ENCODE data around the gene RAB26. TPM values are rescaled to one million over a fixed set of nuclear protein-coding genes. Genes with fewer than 3 reads are reported as not detected.

Gene RAB26
- total and polyA plus RNA-seq, 2 experiments from 2014 or later: 0.71 TPM; not detected in 1

- 96 to 98% methylated on average over 27 to 43 of the region's 43 CpGs for WGBS, 2 experiments (ENCODE audit: low coverage in 1 of 2, low lambda C conversion rate in 2 of 2, missing lambda C conversion rate in 2 of 2)
- TF ChIP-seq EZH2 (IDR thresholded peaks at IDR 0.05; ENCODE audit: insufficient read depth, poor library complexity, severe bottlenecking) (no peak), EZH2phosphoT487 (IDR thresholded peaks at IDR 0.05; ENCODE audit: insufficient read depth, low read depth) (no peak)
- no peaks in the 10 kb centered on the region for H4K20me1 ChIP-seq (ENCODE audit: insufficient read depth)
Measured at GRCh38 chr16:2180461-2180860, 32.0 kb downstream of the RAB26 start.

GRCh38 chr16:2180962-2181923 is 32.8 kb downstream of the RAB26 start:
- in situ Hi-C loops (cut with MboI): no loop called here
- no peaks in the 10 kb centered on the region for H3K4me1 ChIP-seq (ENCODE audit: insufficient read depth)
- no peaks in the 10 kb centered on the region for H3F3A ChIP-seq (ENCODE audit: insufficient read depth)
- no peak for TF ChIP-seq EZH2 (IDR thresholded peaks at IDR 0.05; ENCODE audit: insufficient read depth, poor library complexity, severe bottlenecking)
- no peak for TF ChIP-seq EZH2phosphoT487 (IDR thresholded peaks at IDR 0.05; ENCODE audit: insufficient read depth, low read depth)
- H3K4me3 ChIP-seq: no peak overlapping the region
- DNase-seq: no peak
- no peaks in the 10 kb centered on the region for H3K9me3 ChIP-seq (ENCODE audit: low read depth)
- H3K9me2 ChIP-seq (ENCODE audit: insufficient read depth): no peaks in the 10 kb centered on the region
- no peak overlapping the region for H3K9ac ChIP-seq
- H4K20me1 ChIP-seq (ENCODE audit: insufficient read depth): no peaks in the 10 kb centered on the region
- no peaks in the 10 kb centered on the region for H3K79me2 ChIP-seq (ENCODE audit: insufficient read depth)
- no peaks in the 10 kb centered on the region for H3K27me3 ChIP-seq (replicated peaks; ENCODE audit: insufficient read depth)
- no peak overlapping the region for H2AFZ ChIP-seq
- no peak overlapping the region for H3K27ac ChIP-seq
- no peak overlapping the region for H3K4me2 ChIP-seq (ENCODE audit: unreplicated experiment)
- H3K36me3 ChIP-seq (ENCODE audit: low read depth): no peaks in the 10 kb centered on the region; the same call in 1 of the 2 replicates
- 89 to 93% methylated on average over 23 to 44 of the region's 46 CpGs for WGBS, 2 experiments (ENCODE audit: low coverage in 1 of 2, low lambda C conversion rate in 2 of 2, missing lambda C conversion rate in 2 of 2)

More at GRCh38 chr16:2180461-2180860, 32.0 kb downstream of the RAB26 start:
- H3K9ac ChIP-seq: no peak overlapping the region
- DNase-seq: no peak
- H3K9me2 ChIP-seq (ENCODE audit: insufficient read depth): no peaks in the 10 kb centered on the region
- H3K79me2 ChIP-seq (ENCODE audit: insufficient read depth): no peaks in the 10 kb centered on the region
- H3K36me3 ChIP-seq (ENCODE audit: low read depth): no peaks in the 10 kb centered on the region; the same call in 1 of the 2 replicates
- in situ Hi-C loops (cut with MboI): no loop called here
- no peak overlapping the region for H3K4me3 ChIP-seq
- no peaks in the 10 kb centered on the region for H3K4me1 ChIP-seq (ENCODE audit: insufficient read depth)
- H3K27ac ChIP-seq: no peak overlapping the region
- no peak overlapping the region for H3K4me2 ChIP-seq (ENCODE audit: unreplicated experiment)
- no peaks in the 10 kb centered on the region for H3F3A ChIP-seq (ENCODE audit: insufficient read depth)
- H2AFZ ChIP-seq: no peak overlapping the region
- H3K27me3 ChIP-seq (replicated peaks; ENCODE audit: insufficient read depth): no peaks in the 10 kb centered on the region
- H3K9me3 ChIP-seq (ENCODE audit: low read depth): no peaks in the 10 kb centered on the region

- no peak for TF ChIP-seq EZH2phosphoT487 (IDR thresholded peaks at IDR 0.05; ENCODE audit: insufficient read depth, low read depth)
- TF ChIP-seq EZH2 (IDR thresholded peaks at IDR 0.05; ENCODE audit: insufficient read depth, poor library complexity, severe bottlenecking): no peak
- Histone ChIP-seq H3K9me3 (ENCODE audit: low read depth) (no peaks in the 10 kb centered on the region), H2AFZ (no peak overlapping the region), H3K4me2 (ENCODE audit: unreplicated experiment) (no peak overlapping the region), H3K27ac (no peak overlapping the region), H3K9ac (no peak overlapping the region), H3K36me3 (ENCODE audit: low read depth) (no peaks in the 10 kb centered on the region), H3K9me2 (ENCODE audit: insufficient read depth) (no peaks in the 10 kb centered on the region), H3K79me2 (ENCODE audit: insufficient read depth) (no peaks in the 10 kb centered on the region), H3K4me1 (ENCODE audit: insufficient read depth) (no peaks in the 10 kb centered on the region), H3K4me3 (no peak overlapping the region), H4K20me1 (ENCODE audit: insufficient read depth) (no peaks in the 10 kb centered on the region), H3F3A (ENCODE audit: insufficient read depth) (no peaks in the 10 kb centered on the region), H3K27me3 (replicated peaks; ENCODE audit: insufficient read depth) (no peaks in the 10 kb centered on the region)
- no peak for DNase-seq
- in situ Hi-C loops (cut with MboI): no loop called here
- WGBS, 2 experiments (ENCODE audit: low coverage in 1 of 2, low lambda C conversion rate in 2 of 2, missing lambda C conversion rate in 2 of 2): 91% methylated on average over 20 of the region's 20 CpGs
Measured at GRCh38 chr16:2181952-2182351, 33.5 kb downstream of the RAB26 start.

- H3K36me3 ChIP-seq (ENCODE audit: low read depth): no peaks in the 10 kb centered on the region
- no peaks in the 10 kb centered on the region for H3K79me2 ChIP-seq (ENCODE audit: insufficient read depth)
- H3K4me2 ChIP-seq (ENCODE audit: unreplicated experiment): no peak overlapping the region
- no peak for TF ChIP-seq EZH2phosphoT487 (IDR thresholded peaks at IDR 0.05; ENCODE audit: insufficient read depth, low read depth)
- no peak for TF ChIP-seq EZH2 (IDR thresholded peaks at IDR 0.05; ENCODE audit: insufficient read depth, poor library complexity, severe bottlenecking)
- H3K27ac ChIP-seq: no peak overlapping the region
- WGBS, 2 experiments (ENCODE audit: low coverage in 1 of 2, low lambda C conversion rate in 2 of 2, missing lambda C conversion rate in 2 of 2): 90 to 93% methylated on average over 29 to 30 of the region's 30 CpGs
- no peak for DNase-seq
- in situ Hi-C loops (cut with MboI): no loop called here
- H3K9me2 ChIP-seq (ENCODE audit: insufficient read depth): no peaks in the 10 kb centered on the region
- no peaks in the 10 kb centered on the region for H3K9me3 ChIP-seq (ENCODE audit: low read depth)
- no peaks in the 10 kb centered on the region for H3F3A ChIP-seq (ENCODE audit: insufficient read depth)
- H3K4me1 ChIP-seq (ENCODE audit: insufficient read depth): no peaks in the 10 kb centered on the region
- H2AFZ ChIP-seq: no peak overlapping the region
- no peak overlapping the region for H3K4me3 ChIP-seq
- H3K27me3 ChIP-seq (replicated peaks; ENCODE audit: insufficient read depth): no peaks in the 10 kb centered on the region
- H4K20me1 ChIP-seq (ENCODE audit: insufficient read depth): no peaks in the 10 kb centered on the region
- H3K9ac ChIP-seq: no peak overlapping the region
Measured at GRCh38 chr16:2183671-2184070, 35.2 kb downstream of the RAB26 start.
